Measurements from ENCODE around the gene ASB4. TPM values are rescaled to one million over a fixed set of nuclear protein-coding genes. Genes with fewer than 3 reads are reported as not detected.
"Not testable (repeated sequence)": the region's sequence is repeated elsewhere in the genome, so short reads cannot be mapped to it uniquely, and the experiment has no call there.

ASB4 gene
- total RNA-seq, 4 donors from 2014 or later: not detected

DNA sequence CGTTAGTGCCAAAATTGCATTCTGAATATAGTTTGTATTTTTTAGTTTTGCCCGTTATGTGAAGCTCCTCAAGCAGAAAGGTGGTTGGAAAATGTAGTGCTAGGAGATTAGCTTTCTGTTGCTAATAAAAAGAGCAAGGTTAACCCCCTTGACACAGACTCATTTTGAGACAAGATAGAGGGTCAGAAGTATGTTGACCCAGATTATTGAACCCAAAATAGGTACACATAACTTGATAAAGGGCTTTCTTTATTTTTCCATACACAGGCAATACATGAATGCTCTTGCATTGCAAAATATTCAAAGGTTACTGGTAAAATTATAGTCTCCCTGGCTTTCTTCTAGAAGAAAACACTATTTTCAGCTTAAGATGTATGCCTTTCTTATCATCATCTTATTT is 40.9 kb upstream of the ASB4 start:
- ATAC-seq: no peak

GRCh38 chr7:95446618-95447017 is 39.1 kb upstream of the ASB4 start:
- 94 to 96% methylated on average over 3 of the region's 3 CpGs for WGBS, 2 donors (ENCODE audit: low coverage in 1 of 2)
- Histone ChIP-seq H3K27me3 (no peaks in the 10 kb centered on the region), H3K9me3 (no peaks in the 10 kb centered on the region), H3K36me3 (no peaks in the 10 kb centered on the region), H3K27ac (no peak overlapping the region), H3K4me3 (no peak overlapping the region), H3K4me1 (no peaks in the 10 kb centered on the region)
- TF ChIP-seq POLR2A (IDR thresholded peaks at IDR 0.05) (no peak), POLR2AphosphoS5 (IDR thresholded peaks at IDR 0.05) (no peak), EP300 (IDR thresholded peaks at IDR 0.05) (no peak), CTCF (IDR thresholded peaks at IDR 0.05) (no peak)
- ATAC-seq: no peak

More for the DNA sequence above, 40.9 kb upstream of the ASB4 start:
- Histone ChIP-seq H3K27me3 (no peaks in the 10 kb centered on the region), H3K9me3 (no peaks in the 10 kb centered on the region), H3K36me3 (no peaks in the 10 kb centered on the region), H3K4me3 (no peak overlapping the region), H3K27ac (no peak overlapping the region), H3K4me1 (no peaks in the 10 kb centered on the region)
- 50 to 80% methylated on average over 1 of the region's 2 CpGs for WGBS, 2 donors (ENCODE audit: low coverage in 1 of 2)
- no peak for TF ChIP-seq POLR2A (IDR thresholded peaks at IDR 0.05)
- no peak for TF ChIP-seq CTCF (IDR thresholded peaks at IDR 0.05)
- no peak for TF ChIP-seq POLR2AphosphoS5 (IDR thresholded peaks at IDR 0.05)
- TF ChIP-seq EP300 (IDR thresholded peaks at IDR 0.05): no peak

GRCh38 chr7:95454438-95455045 is 31.2 kb upstream of the ASB4 start:
- no peak overlapping the region for H3K4me3 ChIP-seq
- H3K27me3 ChIP-seq: no peaks in the 10 kb centered on the region
- H3K27ac ChIP-seq: no peak overlapping the region
- H3K4me1 ChIP-seq: no peaks in the 10 kb centered on the region
- TF ChIP-seq CTCF (IDR thresholded peaks at IDR 0.05) (no peak), POLR2A (IDR thresholded peaks at IDR 0.05) (no peak)
- no peak for ATAC-seq
- 45 to 61% methylated on average over 2 of the region's 2 CpGs for WGBS, 2 donors (ENCODE audit: low coverage in 1 of 2)
- H3K9me3 ChIP-seq: peaks cover 0 to 14% (median 3%) of the 10 kb centered on the region in 3 donors
- no peaks in the 10 kb centered on the region for H3K36me3 ChIP-seq

GRCh38 chr7:95457947-95458346 is 27.8 kb upstream of the ASB4 start:
- no peak for ATAC-seq
- Histone ChIP-seq H3K27me3 (no peaks in the 10 kb centered on the region), H3K9me3 (peaks cover 0 to 14% (median 3%) of the 10 kb centered on the region in 3 donors), H3K4me1 (no peaks in the 10 kb centered on the region), H3K36me3 (no peaks in the 10 kb centered on the region), H3K27ac (no peak overlapping the region), H3K4me3 (no peak overlapping the region)
- TF ChIP-seq EP300 (IDR thresholded peaks at IDR 0.05) (no peak), POLR2A (IDR thresholded peaks at IDR 0.05) (no peak), POLR2AphosphoS5 (IDR thresholded peaks at IDR 0.05) (no peak), CTCF (IDR thresholded peaks at IDR 0.05) (no peak)

DNA sequence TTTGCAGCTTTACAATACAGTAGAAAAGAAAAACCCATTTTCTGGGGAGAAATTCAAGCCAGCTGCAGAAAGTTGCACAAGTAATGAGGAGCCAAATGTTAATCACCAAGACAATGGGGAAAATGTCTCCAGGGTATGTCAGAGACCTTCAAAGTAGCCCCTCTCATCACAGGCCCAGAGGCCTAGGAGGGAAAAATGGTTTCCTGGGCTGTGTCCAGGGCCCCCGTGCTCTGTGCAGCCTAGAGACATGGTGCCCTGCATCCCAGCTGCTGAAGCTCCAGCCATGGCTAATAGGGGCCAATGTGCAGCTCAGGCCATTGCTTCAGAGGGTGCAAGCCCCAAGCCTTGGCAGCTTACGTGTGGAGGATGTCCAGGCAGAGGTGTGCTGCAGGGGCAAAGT is 25.1 kb upstream of the ASB4 start:
- ATAC-seq, H3K36me3 ChIP-seq, H3K4me1 ChIP-seq, H3K4me3 ChIP-seq, H3K27me3 ChIP-seq, H3K27ac ChIP-seq: not testable (repeated sequence)
- H3K9me3 ChIP-seq: peaks cover 0 to 14% (median 3%) of the 10 kb centered on the region in 3 donors
- WGBS, 2 donors (ENCODE audit: low coverage in 1 of 2): 100% methylated on average over 2 of the region's 2 CpGs; no CpG with 5 or more reads in 1 of the 2 donors

Data from gastroesophageal sphincter (tissue), 4 donors.